BE2C (cell line): ENCODE measurements around the gene CACNA2D3.

Source experiments
- DNase-seq: peaks from one replicate; pipeline ENCODE4 v3.0.0-alpha.2; 2020
- H3K27me3 ChIP-seq: fragments of 250-450 bp; sonication (Bioruptor Pico); 2 replicates; pipeline ENCODE4 v1.5.1; 2020; ENCODE audit warnings: mild to moderate bottlenecking
- H3K36me3 ChIP-seq: fragments of 250-450 bp; sonication (Bioruptor Pico); 2 replicates; pipeline ENCODE4 v1.5.1; 2020; ENCODE audit warnings: mild to moderate bottlenecking
- H3K4me1 ChIP-seq: fragments of 250-450 bp; sonication (Bioruptor Pico); 2 replicates; pipeline ENCODE4 v1.5.1; 2020
- H3K4me3 ChIP-seq: 2 replicates; pipeline ENCODE4 v1.5.1; 2011; ENCODE audit warnings: low read depth, low read length
- H3K9me3 ChIP-seq: fragments of 250-450 bp; sonication (Bioruptor Pico); 2 replicates; pipeline ENCODE4 v1.5.1; 2020
- CTCF ChIP-seq: IDR thresholded peaks from 2 replicates; pipeline ENCODE4 v1.5.1; 2012; ENCODE audit warnings: mild to moderate bottlenecking, low read depth, low read length

CACNA2D3 gene

GRCh38 chr3:54703923-54704322 is 581.6 kb downstream of the CACNA2D3 start:
- H3K4me3 ChIP-seq, result no peak overlapping the region
- H3K4me1 ChIP-seq, result no peaks in the 10 kb centered on the region
- H3K27me3 ChIP-seq, result no peaks in the 10 kb centered on the region
- H3K36me3 ChIP-seq, result no peaks in the 10 kb centered on the region
- H3K9me3 ChIP-seq, result no peaks in the 10 kb centered on the region
- no peak for DNase-seq
- TF ChIP-seq CTCF, result no peak

- Histone ChIP-seq H3K27me3 (no peaks in the 10 kb centered on the region), H3K4me1 (no peaks in the 10 kb centered on the region), H3K9me3 (no peaks in the 10 kb centered on the region), H3K36me3 (no peaks in the 10 kb centered on the region), H3K4me3 (no peak overlapping the region)
- no peak for DNase-seq
- no peak for TF ChIP-seq CTCF
Measured at GRCh38 chr3:54705730-54706129, 583.4 kb downstream of the CACNA2D3 start.

- no peak for DNase-seq
Measured at GRCh38 chr3:54706738-54707137, 584.4 kb downstream of the CACNA2D3 start.

GRCh38 chr3:54709785-54710184 is 587.4 kb downstream of the CACNA2D3 start:
- no peak for TF ChIP-seq CTCF
- no peak for DNase-seq
- Histone ChIP-seq H3K4me3 (no peak overlapping the region), H3K9me3 (no peaks in the 10 kb centered on the region), H3K27me3 (no peaks in the 10 kb centered on the region), H3K36me3 (no peaks in the 10 kb centered on the region), H3K4me1 (no peaks in the 10 kb centered on the region)

More at GRCh38 chr3:54706738-54707137, 584.4 kb downstream of the CACNA2D3 start:
- no peaks in the 10 kb centered on the region for H3K36me3 ChIP-seq
- no peaks in the 10 kb centered on the region for H3K27me3 ChIP-seq
- H3K4me1 ChIP-seq, result no peaks in the 10 kb centered on the region
- TF ChIP-seq CTCF, result no peak
- H3K9me3 ChIP-seq, result no peaks in the 10 kb centered on the region
- H3K4me3 ChIP-seq, result no peak overlapping the region

- no peaks in the 10 kb centered on the region for H3K9me3 ChIP-seq
- no peaks in the 10 kb centered on the region for H3K36me3 ChIP-seq
- H3K4me1 ChIP-seq, result no peaks in the 10 kb centered on the region
- DNase-seq, result no peak
- no peak for TF ChIP-seq CTCF
- no peak overlapping the region for H3K4me3 ChIP-seq
- no peaks in the 10 kb centered on the region for H3K27me3 ChIP-seq
Measured at GRCh38 chr3:54710954-54711353, 588.6 kb downstream of the CACNA2D3 start.

- Histone ChIP-seq H3K27me3 (no peaks in the 10 kb centered on the region), H3K36me3 (no peaks in the 10 kb centered on the region), H3K9me3 (no peaks in the 10 kb centered on the region), H3K4me3 (no peak overlapping the region), H3K4me1 (no peaks in the 10 kb centered on the region)
- TF ChIP-seq CTCF, result no peak
- no peak for DNase-seq
Measured at GRCh38 chr3:54712539-54712938, 590.2 kb downstream of the CACNA2D3 start.
